ENCODE measurements around the gene PPIL4. TPM values are rescaled to one million over a fixed set of nuclear protein-coding genes. Genes with fewer than 3 reads are reported as not detected.

PPIL4 gene
- total and polyA plus RNA-seq, 2 donors from 2014 or later: 18.0 to 30.1 TPM

DNA sequence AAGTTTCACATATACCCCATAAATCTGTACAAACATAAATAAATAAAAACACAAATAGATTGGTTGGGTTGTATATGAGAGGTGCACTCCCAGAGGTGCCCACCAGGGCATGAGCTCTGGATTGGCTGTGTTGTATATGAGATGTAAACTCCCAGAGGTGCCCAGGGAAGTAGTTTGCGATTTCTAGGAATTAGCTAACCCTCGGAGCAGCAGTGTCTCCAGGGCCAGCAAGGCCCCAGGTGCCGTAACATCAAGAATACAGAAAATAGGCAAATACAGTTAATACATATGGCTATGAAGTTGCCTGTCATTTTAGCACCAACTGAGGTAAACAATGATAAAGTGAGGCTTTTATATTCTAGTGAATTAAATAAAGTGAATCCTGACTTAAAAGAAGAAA, 14.9 kb upstream of the PPIL4 start:
- no peak overlapping the region for H3K9ac ChIP-seq (ENCODE audit: low read length in 3 of 3)
- intact Hi-C loops (cut with DNase I): no loop called here
- no peak overlapping the region for H3K27ac ChIP-seq (ENCODE audit: low read depth in 2 of 2, low read length in 2 of 2)
- DNase-seq (no peak), FAIRE-seq (no peak)
- H3K4me1 ChIP-seq (ENCODE audit: control insufficient read depth in 2 of 3, insufficient read depth in 2 of 3, low read depth in 1 of 3, low read length in 3 of 3): no peaks in the 10 kb centered on the region
- TF ChIP-seq, protein P1, sequence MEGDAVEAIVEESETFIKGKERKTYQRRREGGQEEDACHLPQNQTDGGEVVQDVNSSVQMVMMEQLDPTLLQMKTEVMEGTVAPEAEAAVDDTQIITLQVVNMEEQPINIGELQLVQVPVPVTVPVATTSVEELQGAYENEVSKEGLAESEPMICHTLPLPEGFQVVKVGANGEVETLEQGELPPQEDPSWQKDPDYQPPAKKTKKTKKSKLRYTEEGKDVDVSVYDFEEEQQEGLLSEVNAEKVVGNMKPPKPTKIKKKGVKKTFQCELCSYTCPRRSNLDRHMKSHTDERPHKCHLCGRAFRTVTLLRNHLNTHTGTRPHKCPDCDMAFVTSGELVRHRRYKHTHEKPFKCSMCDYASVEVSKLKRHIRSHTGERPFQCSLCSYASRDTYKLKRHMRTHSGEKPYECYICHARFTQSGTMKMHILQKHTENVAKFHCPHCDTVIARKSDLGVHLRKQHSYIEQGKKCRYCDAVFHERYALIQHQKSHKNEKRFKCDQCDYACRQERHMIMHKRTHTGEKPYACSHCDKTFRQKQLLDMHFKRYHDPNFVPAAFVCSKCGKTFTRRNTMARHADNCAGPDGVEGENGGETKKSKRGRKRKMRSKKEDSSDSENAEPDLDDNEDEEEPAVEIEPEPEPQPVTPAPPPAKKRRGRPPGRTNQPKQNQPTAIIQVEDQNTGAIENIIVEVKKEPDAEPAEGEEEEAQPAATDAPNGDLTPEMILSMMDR (IDR thresholded peaks at IDR 0.05; ENCODE audit: borderline replicate concordance, extremely low read depth, insufficient read depth): peak; percentile 19
- H3K27me3 ChIP-seq (ENCODE audit: control insufficient read depth, insufficient read depth, low read length): no peaks in the 10 kb centered on the region
- H3K4me3 ChIP-seq (ENCODE audit: low read length in 3 of 3): no peak overlapping the region
- H3K36me3 ChIP-seq (ENCODE audit: control insufficient read depth in 2 of 3, insufficient read depth in 3 of 3, low read length in 3 of 3): no peaks in the 10 kb centered on the region
- H3K9me3 ChIP-seq (ENCODE audit: control insufficient read depth in 2 of 3, insufficient read depth in 1 of 3, low read length in 3 of 3): no peaks in the 10 kb centered on the region

DNA sequence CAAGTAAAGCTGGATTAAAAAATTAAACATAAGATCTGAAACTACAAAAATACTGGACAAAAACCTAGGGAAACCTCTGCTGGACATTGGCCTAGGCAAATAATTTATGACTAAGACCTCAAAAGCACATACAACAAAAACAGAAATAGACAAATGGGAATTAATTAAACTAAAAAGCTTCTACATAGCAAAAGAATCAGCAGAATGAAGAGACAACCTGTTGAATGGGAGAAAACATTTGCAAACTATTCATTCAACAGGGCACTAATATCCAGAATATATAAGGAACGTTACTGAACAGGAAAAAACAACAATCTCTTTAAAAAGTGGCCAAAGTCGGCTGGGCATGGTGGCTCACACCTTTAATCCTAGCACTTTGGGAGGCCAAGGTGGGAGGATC, 13.5 kb upstream of the PPIL4 start:
- H3K4me1 ChIP-seq (ENCODE audit: control insufficient read depth in 2 of 3, insufficient read depth in 2 of 3, low read depth in 1 of 3, low read length in 3 of 3): no peaks in the 10 kb centered on the region
- H3K27ac ChIP-seq (ENCODE audit: low read depth in 2 of 2, low read length in 2 of 2): no peak overlapping the region
- FAIRE-seq (no peak), DNase-seq (no peak)
- H3K9ac ChIP-seq (ENCODE audit: low read length in 3 of 3): no peak overlapping the region
- H3K36me3 ChIP-seq (ENCODE audit: control insufficient read depth in 2 of 3, insufficient read depth in 3 of 3, low read length in 3 of 3): no peaks in the 10 kb centered on the region
- intact Hi-C loops (cut with DNase I): no loop called here
- H3K27me3 ChIP-seq (ENCODE audit: control insufficient read depth, insufficient read depth, low read length): no peaks in the 10 kb centered on the region
- H3K9me3 ChIP-seq (ENCODE audit: control insufficient read depth in 2 of 3, insufficient read depth in 1 of 3, low read length in 3 of 3): no peaks in the 10 kb centered on the region
- H3K4me3 ChIP-seq (ENCODE audit: low read length in 3 of 3): no peak overlapping the region
- TF ChIP-seq, protein P1 (IDR thresholded peaks at IDR 0.05; ENCODE audit: borderline replicate concordance, extremely low read depth, insufficient read depth): no peak

DNA sequence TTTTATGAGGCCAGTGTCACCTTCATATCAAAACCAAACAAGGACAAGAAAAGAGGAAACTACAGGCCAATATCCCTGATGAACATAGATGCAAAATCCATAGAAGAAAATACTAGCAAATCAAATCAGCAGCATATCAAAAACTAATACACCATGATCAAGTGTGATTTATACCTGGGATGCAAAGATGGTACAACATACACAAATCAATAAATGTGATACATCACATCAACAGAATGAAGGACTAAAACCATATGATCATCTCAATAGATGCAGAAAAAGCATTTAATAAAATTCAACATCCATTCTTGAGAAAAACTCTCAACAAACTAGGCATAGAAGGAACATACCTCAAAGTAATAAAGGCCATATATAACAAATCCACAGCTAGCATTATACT, 12.2 kb upstream of the PPIL4 start:
- H3K4me3 ChIP-seq (ENCODE audit: low read length in 3 of 3): no peak overlapping the region
- no peaks in the 10 kb centered on the region for H3K27me3 ChIP-seq (ENCODE audit: control insufficient read depth, insufficient read depth, low read length)
- FAIRE-seq (no peak), DNase-seq (no peak)
- no peak overlapping the region for H3K9ac ChIP-seq (ENCODE audit: low read length in 3 of 3)
- no peaks in the 10 kb centered on the region for H3K4me1 ChIP-seq (ENCODE audit: control insufficient read depth in 2 of 3, insufficient read depth in 2 of 3, low read depth in 1 of 3, low read length in 3 of 3)
- TF ChIP-seq, protein P1 (IDR thresholded peaks at IDR 0.05; ENCODE audit: borderline replicate concordance, extremely low read depth, insufficient read depth): no peak
- no peaks in the 10 kb centered on the region for H3K9me3 ChIP-seq (ENCODE audit: control insufficient read depth in 2 of 3, insufficient read depth in 1 of 3, low read length in 3 of 3)
- no peak overlapping the region for H3K27ac ChIP-seq (ENCODE audit: low read depth in 2 of 2, low read length in 2 of 2)
- H3K36me3 ChIP-seq (ENCODE audit: control insufficient read depth in 2 of 3, insufficient read depth in 3 of 3, low read length in 3 of 3): no peaks in the 10 kb centered on the region
- intact Hi-C loops (cut with DNase I): no loop called here

DNA sequence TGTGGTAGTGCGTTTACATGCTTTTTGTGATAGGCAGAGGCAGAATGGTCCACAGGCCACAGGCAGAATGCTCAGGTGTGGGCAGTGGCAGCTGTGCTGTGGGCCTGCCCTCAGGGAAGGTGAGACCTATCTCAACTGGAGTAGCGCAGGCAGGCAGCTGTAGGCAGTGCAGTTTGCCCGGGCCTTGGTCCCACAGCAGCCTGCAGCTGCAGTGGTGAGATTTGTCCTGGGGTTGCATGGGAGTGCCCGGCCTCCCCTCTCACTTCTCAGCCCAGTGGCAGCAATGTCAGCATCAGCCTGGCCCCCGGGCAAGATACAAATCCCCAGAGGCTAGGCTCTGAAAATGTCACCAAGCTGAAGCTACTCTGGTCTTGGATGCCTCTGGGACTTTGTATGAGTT, 6.1 kb upstream of the PPIL4 start:
- FAIRE-seq (no peak), DNase-seq (no peak)
- Histone ChIP-seq H3K9me3 (ENCODE audit: control insufficient read depth in 2 of 3, insufficient read depth in 1 of 3, low read length in 3 of 3) (no peaks in the 10 kb centered on the region), H3K36me3 (ENCODE audit: control insufficient read depth in 2 of 3, insufficient read depth in 3 of 3, low read length in 3 of 3) (no peaks in the 10 kb centered on the region), H3K27ac (ENCODE audit: low read depth in 2 of 2, low read length in 2 of 2) (no peak overlapping the region), H3K9ac (ENCODE audit: low read length in 3 of 3) (no peak overlapping the region), H3K27me3 (ENCODE audit: control insufficient read depth, insufficient read depth, low read length) (no peaks in the 10 kb centered on the region), H3K4me3 (ENCODE audit: low read length in 3 of 3) (no peak overlapping the region), H3K4me1 (ENCODE audit: control insufficient read depth in 2 of 3, insufficient read depth in 2 of 3, low read depth in 1 of 3, low read length in 3 of 3) (no peaks in the 10 kb centered on the region)
- intact Hi-C loops (cut with DNase I): no loop called here
- TF ChIP-seq, protein P1 (IDR thresholded peaks at IDR 0.05; ENCODE audit: borderline replicate concordance, extremely low read depth, insufficient read depth): no peak
